ENCODE data around the gene MPDU1. TPM values are rescaled to one million over a fixed set of nuclear protein-coding genes. Genes with fewer than 3 reads are reported as not detected.

The MPDU1 gene
- total and polyA plus RNA-seq, 2 of the 4 experiments (the other 2 are of a cell fraction), result 135 to 149 TPM

GRCh38 chr17:7541074-7541621, 42.5 kb upstream of the MPDU1 start:
- POLR2A ChIA-PET (ENCODE audit: unreplicated experiment), result no interaction called here
- Histone ChIP-seq H2AFZ (replicated peaks; ENCODE audit: low read length, poor library complexity) (peak overlapping the region; percentile 14), H3K27me3 (ENCODE audit: control insufficient read depth, insufficient read depth, low read length) (peaks cover 12% of the 10 kb centered on the region), H3K4me2 (ENCODE audit: low read depth, low read length) (no peak overlapping the region), H3K18ac (ENCODE audit: low read depth, low read length) (no peak overlapping the region), H3K36me3 (ENCODE audit: control insufficient read depth, insufficient read depth, low read length) (no peaks in the 10 kb centered on the region), H4K91ac (ENCODE audit: insufficient read depth, low read depth, low read length) (no peak overlapping the region), H3K23ac (ENCODE audit: low read depth, low read length) (no peak overlapping the region), H2AK9ac (replicated peaks; ENCODE audit: low read depth, low read length, poor library complexity) (no peak overlapping the region), H4K20me1 (ENCODE audit: insufficient read depth, low read length) (no peaks in the 10 kb centered on the region), H2BK120ac (ENCODE audit: low read depth, low read length) (no peak overlapping the region), H3K4me3 (ENCODE audit: insufficient read depth, low read depth, low read length) (no peak overlapping the region), H3K9ac (ENCODE audit: low read depth, low read length) (no peak overlapping the region), H2BK20ac (ENCODE audit: low read depth, low read length) (no peak overlapping the region), H3K27ac (ENCODE audit: insufficient read depth, low read length) (no peak overlapping the region), H2BK5ac (ENCODE audit: low read depth, low read length, poor library complexity, severe bottlenecking) (no peak overlapping the region), H3K14ac (replicated peaks; ENCODE audit: low read depth, low read length) (no peak overlapping the region), H4K8ac (ENCODE audit: low read depth in 2 of 2, low read length in 2 of 2) (no peak overlapping the region), H2BK15ac (ENCODE audit: low read depth, low read length) (no peak overlapping the region), H2AK5ac (ENCODE audit: low read depth, low read length) (no peak overlapping the region), H3K4ac (ENCODE audit: low read depth, low read length) (no peak overlapping the region), H3K56ac (ENCODE audit: extremely low read depth, insufficient read depth, low read length) (no peak overlapping the region), H3K4me1 (ENCODE audit: control insufficient read depth, insufficient read depth, low read length) (no peaks in the 10 kb centered on the region), H3K9me3 (ENCODE audit: control insufficient read depth, insufficient read depth, low read length) (peaks cover 14% of the 10 kb centered on the region), H3K79me1 (ENCODE audit: low read depth in 1 of 2, low read length in 2 of 2) (no peaks in the 10 kb centered on the region), H4K5ac (ENCODE audit: low read depth, low read length) (no peak overlapping the region), H3K9me1 (ENCODE audit: insufficient read depth, low read length) (no peaks in the 10 kb centered on the region)
- dilution Hi-C loops (cut with HindIII; ENCODE audit: low sequenced_read_pairs, unreplicated experiment), result no loop called here
- WGBS, 2 experiments (ENCODE audit: extremely low coverage in 2 of 2, insufficient read length in 1 of 2), result 58% methylated on average over 3 of the region's 9 CpGs; no CpG with 5 or more reads in 1 of the 2 experiments
- no peak for TF ChIP-seq USF2 (IDR thresholded peaks at IDR 0.05; ENCODE audit: low read depth, low read length)
- TF ChIP-seq MAFK (IDR thresholded peaks at IDR 0.05; ENCODE audit: low read depth, low read length), result no peak
- TF ChIP-seq NFE2L2 (IDR thresholded peaks at IDR 0.05; ENCODE audit: low read depth, low read length), result no peak
- intact Hi-C loops (cut with micrococcal nuclease), result no loop called here
- in situ Hi-C loops (cut with MboI; ENCODE audit: low sequenced_read_pairs), result loop anchor here (25.0 kb wide), 1 partner anchor 479 kb away; no protein-coding TSS in a partner anchor
- no TSS peak for BruUV-seq (replicated peaks)
- CTCF ChIA-PET, result no interaction called here
- ATAC-seq (ENCODE audit: low read depth) (no peak), DNase-seq (no peak)

Data from IMR-90 (cell line).